Smooth muscle cell of bladder (primary cell): ENCODE results near the gene FIGLA. TPM values are rescaled to one million over a fixed set of nuclear protein-coding genes. Genes with fewer than 3 reads are reported as not detected.

Source experiments
- total RNA-seq: library from RNA; depleted of rRNA; stranded (reverse); fragments of >200 nt; gene quantifications from 2 replicates; pipeline ENCODE4 v1.2.3, GENCODE V29; 2014

FIGLA gene
- total RNA-seq, result not detected in 2 replicates

DNA sequence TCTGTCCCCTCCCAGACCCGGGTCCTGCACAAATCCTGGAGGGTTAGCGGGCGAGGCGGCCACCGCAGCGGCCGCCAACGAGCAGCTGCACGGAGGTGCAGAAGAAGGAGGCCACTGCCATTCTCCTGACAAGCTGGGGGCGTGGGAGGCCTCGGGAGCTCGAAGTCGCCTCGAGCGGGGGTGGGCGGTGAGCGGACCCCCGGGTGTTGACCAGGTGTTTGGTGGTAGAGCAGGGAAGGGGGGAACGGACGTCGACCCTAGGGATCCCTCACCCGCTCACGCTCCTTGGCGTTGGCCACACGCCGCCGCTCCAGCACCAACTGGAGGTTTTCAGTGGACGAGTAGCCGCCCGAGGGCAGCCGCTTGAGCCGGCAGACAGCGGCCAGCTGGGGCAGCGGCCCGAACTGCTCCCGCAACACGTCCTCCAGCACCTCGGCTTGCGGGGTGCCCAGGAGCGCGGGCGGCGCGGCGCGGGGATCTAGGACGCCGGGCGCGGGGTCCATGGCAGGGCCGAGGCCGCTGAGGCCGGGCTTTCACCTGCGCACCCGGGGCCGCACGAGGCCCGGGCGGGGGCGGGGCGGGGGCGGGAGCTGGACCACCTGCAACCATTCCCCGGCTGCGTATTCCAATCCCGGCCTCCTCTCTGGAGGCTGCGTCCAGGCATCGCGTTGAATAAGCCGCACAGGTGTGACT, at the start of gene FIGLA:
Gene FIGLA (minus strand): TSS at position 508 of the 693 bp plus-strand sequence. CDS start 5 bp downstream, at position 503.

GRCh38 chr2:70835643-70836042, 45.2 kb upstream of the FIGLA start, which contains the start of gene CD207:
CD207 (minus strand) TSS chr2:70835816; CDS start chr2:70835776, 40 bp downstream.

GRCh38 chr2:70820499-70820898, 30.1 kb upstream of the FIGLA start, which contains the start of gene CLEC4F:
CLEC4F (minus strand) TSS chr2:70820599; CDS start chr2:70820523, 76 bp downstream.

DNA sequence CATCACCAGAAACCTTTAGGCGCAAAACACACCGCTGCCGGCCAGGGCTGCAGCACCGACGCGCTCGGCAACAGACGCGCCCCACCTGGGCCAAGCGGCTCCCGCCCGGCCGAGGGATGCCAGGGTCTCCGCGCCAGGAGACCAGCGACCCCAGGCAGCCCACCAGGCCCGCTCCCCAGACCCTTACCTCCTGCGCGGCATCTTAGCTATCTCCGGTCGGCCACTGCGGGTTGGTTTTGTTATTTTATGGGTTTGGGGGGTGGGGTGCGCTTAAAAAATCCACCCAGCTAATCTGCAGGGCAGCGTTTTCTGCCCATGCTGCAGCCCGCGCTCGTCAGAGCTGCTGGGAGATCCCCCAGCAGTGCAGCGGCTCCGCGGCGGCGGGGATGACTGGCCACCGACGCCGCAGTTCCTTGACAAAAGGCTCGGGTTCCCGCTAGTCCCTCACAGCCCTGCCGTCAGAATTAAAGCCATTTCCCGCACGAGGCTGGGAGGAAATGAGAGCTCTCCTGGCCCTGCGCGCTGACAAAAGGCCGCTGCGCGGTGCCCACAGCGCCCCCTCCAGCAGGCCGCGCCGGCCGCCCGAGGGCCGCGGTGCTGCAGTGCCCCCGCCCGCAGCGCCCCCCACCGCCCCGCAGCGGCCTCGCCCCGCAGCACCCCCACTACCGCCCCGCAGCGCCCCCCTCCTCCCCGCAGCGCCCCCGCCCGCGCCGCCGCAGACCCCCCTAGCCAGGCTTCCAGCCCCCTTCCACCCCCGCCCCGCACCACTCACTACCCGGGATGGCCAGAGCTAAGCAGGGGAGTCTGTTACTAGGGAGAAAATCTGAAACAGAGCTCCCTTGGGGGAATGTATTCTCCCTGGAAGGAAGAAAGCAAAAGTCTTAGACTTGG, 22.5 kb downstream of the FIGLA start, which contains the start of gene ADD2:
Gene ADD2 (minus strand): TSS at position 502 of the 891 bp plus-strand sequence. CDS start 61,792 bp downstream, outside the sequence.

Other genes starting within 250 kb of the FIGLA start
- gene TGFA, start 236.8 kb downstream of the FIGLA start, total RNA-seq, result under 0.01 and 0.28 TPM in 2 replicates
- gene ADD2, start 22.4 kb downstream of the FIGLA start, total RNA-seq, result 0.37 TPM in 1 of 2 replicates, not detected in the other
- not detected in 2 replicates for gene CLEC4F, start 30.0 kb upstream of the FIGLA start, total RNA-seq
- not detected in 2 replicates for gene CD207, start 45.2 kb upstream of the FIGLA start, total RNA-seq
- 0.55 and 0.85 TPM in 2 replicates for gene VAX2, start 109.9 kb upstream of the FIGLA start, total RNA-seq
- 0.18 and 0.71 TPM in 2 replicates for gene ATP6V1B1, start 145.3 kb upstream of the FIGLA start, total RNA-seq
- gene ANKRD53, start 188.0 kb upstream of the FIGLA start, total RNA-seq, result 0.14 and 0.37 TPM in 2 replicates
- gene TEX261, start 204.2 kb upstream of the FIGLA start, total RNA-seq, result 20.2 and 24.3 TPM in 2 replicates